ENCODE results near the gene SART3.

Gene SART3

GRCh38 chr12:108484845-108485244, 76.1 kb downstream of the SART3 start:
- no peak for DNase-seq

- DNase-seq, result no peak
These were observed 76.5 kb downstream of the SART3 start for GRCh38 chr12:108484431-108484830.

- DNase-seq, result no peak
These were observed 77.5 kb downstream of the SART3 start for GRCh38 chr12:108483213-108484059.

- no peak for DNase-seq
These were observed 78.2 kb downstream of the SART3 start for GRCh38 chr12:108482717-108483212.

- no peak for DNase-seq
These were observed 81.5 kb downstream of the SART3 start for GRCh38 chr12:108479364-108480070.

GRCh38 chr12:108478611-108479206, 82.3 kb downstream of the SART3 start:
- no peak for DNase-seq

- DNase-seq, result no peak
These were observed 83.1 kb downstream of the SART3 start for GRCh38 chr12:108477881-108478259.

GRCh38 chr12:108477055-108477880, 83.7 kb downstream of the SART3 start:
- no peak for DNase-seq

- DNase-seq, result no peak
These were observed 85.6 kb downstream of the SART3 start for GRCh38 chr12:108475396-108475795.

- DNase-seq, result no peak
These were observed 87.4 kb downstream of the SART3 start for GRCh38 chr12:108473400-108474055.

All from MV-4-11 (cell line).